HG03565 (cell line): Measurements from ENCODE around the gene LRP8.
A peak's percentile ranks its signal among the peaks of the same experiment; 100 is the strongest.
"Not testable (repeated sequence)": the region's sequence is repeated elsewhere in the genome, so short reads cannot be mapped to it uniquely, and the experiment has no call there.

Experiments
- ATAC-seq: cut with Tn5 transposase; IDR thresholded peaks from one replicate; pipeline ENCODE4 v1.9.1; 2021; ENCODE audit warnings: mild to moderate bottlenecking, moderate library complexity; ENCODE audit not compliant: unreplicated experiment

LRP8 gene

DNA sequence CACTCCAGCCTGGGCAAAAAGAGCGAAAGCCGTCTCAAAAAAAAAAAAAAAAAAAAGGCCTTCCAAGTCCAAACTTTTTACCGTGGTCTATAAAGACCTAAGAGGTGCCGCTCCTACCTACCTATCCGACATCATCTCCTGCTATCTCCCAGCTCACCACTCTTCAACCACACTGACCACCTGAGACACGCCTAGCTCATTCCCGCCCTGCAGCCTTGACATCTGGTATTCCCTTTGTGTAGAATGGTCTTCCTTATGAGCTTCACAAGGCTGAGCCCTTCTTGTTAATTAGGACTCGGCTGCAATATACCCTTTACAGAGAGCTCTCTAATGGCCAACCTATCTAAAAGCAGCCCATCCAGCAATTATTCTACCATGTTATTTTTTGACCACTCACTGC is 90.2 kb downstream of the LRP8 start:
- no peak for ATAC-seq

DNA sequence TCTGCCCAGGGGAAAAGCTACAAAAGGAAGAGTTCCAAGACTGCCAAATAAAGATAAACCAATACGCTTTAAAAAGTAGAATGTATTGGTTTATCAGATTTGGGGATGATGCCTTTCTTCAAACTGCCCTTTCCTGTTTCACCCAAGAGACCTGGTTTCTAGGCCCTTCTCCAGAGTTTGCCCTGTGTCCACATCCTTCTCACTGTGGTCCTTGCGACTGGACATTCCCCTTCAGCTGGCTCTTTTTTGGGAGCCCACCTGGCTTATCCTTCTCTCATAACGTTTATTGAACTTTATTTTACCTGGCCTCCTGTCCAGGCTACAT is 106.9 kb downstream of the LRP8 start:
- no peak for ATAC-seq

DNA sequence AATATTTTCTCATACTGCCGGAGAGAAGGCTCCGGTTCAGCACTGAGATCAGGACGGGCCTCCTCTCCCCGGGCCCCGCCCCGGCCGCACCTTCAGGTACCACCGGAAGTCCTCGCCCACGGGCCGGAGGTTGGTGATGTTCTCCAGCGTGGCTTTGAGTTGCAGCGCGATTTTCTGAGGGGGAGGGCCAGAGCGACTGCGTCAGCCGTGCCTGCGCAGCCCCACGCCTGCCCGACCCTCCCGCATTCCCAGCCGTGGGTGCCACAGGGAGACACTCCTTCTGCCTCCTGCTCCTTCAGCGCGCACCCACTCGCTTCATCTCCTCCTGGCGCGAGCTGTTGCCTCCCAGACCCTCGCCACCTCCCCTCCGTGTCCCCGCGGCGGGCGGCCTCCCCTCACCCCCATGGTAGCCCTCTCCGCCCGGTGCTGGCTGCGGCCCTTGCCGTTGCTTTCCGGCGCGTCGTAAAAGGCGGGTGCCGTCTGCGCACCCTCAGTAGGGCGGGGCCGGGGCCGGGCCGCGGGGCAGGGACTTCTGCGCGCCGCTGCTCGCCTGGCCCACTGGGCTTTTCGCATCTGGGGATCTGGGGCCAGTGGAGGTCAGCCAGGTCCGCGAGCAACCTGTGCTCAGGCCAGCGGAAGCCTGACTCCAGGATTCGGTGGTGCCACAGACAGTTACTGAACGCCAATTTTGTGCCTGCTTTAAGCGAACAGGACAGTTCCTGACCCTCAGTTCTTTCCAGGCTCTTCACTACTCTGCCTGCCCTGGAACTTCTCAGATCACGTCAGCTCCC is 107.5 kb downstream of the LRP8 start, which contains the start of gene CZIB:
Gene CZIB, minus strand, starts transcription at position 464 of the 791 bp plus-strand sequence. Its CDS starts 59 bp downstream, at position 405.
- ATAC-seq = peak; percentile 89

DNA sequence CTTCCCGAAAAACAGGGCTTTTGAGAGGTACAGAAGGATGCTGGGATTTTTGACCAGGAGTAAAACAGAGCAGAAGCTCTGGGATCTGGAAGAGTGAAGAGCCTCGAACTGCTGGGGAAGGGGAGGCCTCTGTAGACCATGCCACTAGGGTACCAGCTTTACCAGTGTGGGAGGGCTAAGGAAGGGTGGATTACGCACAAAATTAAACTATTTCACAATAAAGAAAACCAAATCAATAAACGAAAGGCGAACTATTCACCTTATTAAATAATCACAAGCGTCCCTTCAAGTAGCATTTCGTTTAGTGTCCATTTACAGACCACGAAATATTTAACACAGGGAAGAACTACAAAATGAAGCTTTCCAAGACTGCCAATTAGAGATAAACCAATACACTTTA is 108.2 kb downstream of the LRP8 start:
- ATAC-seq = no peak

DNA sequence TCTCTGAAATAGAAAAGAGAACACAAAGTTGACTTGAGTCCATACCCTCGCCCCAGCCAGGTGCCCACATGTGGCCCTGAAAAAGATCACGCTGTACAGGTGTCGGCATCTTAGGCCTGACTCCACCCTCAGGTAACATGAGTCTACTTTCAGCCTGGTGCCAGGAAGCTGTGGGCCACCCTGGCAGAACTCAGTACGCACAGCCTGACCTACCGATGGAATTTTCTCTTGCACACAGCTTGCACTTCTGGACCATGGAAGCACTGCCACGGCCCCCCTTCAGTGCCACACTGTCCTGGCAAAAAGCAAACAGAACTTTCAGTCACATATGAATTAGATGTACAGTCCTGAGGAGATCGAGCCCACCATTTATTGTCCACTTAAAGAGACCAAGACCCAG is 109.7 kb downstream of the LRP8 start:
- no peak for ATAC-seq

DNA sequence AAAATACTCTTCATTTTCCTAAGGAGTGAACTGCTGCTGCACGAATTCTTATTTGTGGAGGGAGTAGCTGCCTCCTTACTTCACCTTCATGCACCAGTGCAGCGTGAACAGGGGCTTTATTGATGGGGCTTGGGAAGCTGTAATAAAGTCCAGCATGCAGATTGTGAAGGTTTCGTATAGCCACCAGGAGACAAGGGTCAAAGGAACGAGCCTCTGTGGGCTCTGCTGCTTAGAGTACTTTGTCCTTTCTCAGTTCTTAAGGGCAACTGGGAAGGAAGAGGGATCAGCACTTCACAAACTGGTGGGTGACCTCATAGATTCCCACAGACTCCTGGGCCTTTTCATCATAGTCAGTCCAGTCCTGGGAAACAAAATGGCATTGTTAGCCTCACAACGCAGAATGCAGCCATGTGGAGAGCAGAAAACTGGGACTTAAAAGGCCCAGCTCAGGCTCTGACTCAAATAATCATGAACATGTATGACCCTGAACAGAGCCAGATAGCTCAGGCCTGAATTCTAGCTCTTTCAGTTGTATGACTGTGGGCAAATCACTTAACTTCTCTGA is 113.4 kb downstream of the LRP8 start:
- ATAC-seq = no peak

DNA sequence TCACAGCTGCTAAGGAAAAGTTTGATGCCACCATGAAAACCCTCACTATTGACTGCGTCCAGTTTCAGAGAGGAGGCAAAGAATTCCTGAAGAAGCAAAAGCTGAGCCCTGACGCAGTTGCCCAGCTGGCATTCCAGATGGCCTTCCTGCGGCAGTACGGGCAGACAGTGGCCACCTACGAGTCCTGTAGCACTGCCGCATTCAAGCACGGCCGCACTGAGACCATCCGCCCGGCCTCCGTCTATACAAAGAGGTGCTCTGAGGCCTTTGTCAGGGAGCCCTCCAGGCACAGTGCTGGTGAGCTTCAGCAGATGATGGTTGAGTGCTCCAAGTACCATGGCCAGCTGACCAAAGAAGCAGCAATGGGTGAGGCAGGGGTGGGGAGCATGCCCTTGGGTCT is 116.9 kb downstream of the LRP8 start:
- ATAC-seq = no peak

DNA sequence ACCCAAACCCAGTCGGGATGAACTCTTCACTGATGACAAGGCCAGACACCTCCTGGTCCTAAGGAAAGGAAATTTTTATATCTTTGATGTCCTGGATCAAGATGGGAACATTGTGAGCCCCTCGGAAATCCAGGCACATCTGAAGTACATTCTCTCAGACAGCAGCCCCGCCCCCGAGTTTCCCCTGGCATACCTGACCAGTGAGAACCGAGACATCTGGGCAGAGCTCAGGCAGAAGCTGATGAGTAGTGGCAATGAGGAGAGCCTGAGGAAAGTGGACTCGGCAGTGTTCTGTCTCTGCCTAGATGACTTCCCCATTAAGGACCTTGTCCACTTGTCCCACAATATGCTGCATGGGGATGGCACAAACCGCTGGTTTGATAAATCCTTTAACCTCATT is 117.5 kb downstream of the LRP8 start:
- no peak for ATAC-seq

DNA sequence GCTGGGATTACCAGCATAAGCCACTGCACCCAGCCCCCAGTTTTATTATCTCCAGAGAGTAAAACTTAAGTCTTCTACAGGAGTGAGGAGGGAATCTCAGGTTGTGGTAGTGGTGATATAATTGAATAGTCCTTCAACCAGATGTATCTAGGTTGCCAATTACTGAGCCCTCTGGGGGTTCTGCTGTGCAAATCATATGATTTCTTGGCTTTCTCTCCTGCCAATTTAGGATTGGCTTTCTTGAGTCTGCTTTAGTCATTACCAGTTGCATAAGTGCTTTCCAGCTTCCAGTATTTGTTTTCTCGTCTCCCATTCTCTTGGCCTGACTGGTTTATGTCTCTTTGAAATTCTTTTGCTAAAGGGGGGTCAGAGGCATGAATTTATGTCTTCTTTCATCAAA is 120.1 kb downstream of the LRP8 start:
- no peak for ATAC-seq

DNA sequence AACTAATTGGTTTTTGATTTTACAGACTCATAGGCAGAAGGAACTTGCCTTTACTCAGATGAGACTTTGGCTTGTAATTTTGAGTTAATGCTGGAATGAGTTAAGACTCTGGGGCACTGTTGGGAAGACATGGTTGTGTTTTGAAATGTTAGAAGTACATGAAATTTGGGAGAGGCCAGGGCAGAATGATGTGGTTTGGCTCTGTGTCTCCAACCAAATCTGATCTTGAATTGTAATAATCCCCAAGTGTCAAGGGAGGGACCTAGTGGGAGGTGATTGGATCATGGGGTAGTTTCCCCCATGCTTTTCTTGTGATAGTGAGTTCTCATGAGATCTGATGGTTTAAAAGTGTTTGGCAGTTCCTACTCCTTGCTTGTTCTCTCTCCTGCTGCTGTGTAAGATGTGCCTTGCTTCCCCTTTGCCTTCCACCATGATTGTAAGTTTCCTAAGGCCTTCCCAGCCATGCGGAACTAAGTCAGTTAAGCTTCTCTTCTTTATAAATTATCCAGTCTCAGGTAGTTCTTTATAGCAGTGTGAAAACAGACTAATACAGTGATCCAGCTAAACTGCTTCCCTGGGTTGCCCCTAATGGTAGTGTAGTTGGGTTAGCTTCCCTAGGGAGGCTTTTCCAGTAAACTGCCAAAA is 121.0 kb downstream of the LRP8 start:
- ATAC-seq = no peak

DNA sequence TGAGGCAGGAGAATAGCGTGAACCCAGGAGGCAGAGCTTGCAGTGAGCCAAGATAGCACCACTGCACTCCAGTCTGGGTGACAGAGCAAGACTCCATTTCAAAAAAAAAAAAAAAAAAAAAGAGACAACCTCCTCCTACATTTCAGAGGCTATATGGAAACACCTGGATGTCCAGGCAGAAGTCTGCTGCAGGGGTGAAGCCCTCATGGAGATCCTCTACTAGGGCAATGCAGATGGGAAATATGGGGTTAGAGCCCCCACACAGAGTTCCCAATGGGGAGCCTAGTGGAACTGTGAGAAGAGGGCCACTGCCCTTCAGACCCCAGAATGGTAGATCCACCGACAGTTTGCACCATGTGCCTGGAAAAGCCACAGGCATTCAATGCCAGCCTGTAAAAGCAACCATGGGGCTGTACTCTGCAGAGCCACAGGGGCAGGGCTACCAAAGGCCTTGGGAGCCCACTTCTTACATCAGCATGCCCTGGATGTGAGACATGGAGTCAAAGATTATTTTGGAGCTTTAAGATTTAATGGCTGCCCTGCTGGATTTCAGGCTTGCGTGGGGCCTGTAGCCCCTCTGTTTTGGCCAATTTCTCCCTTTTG is 121.7 kb downstream of the LRP8 start:
- ATAC-seq = not testable (repeated sequence)

DNA sequence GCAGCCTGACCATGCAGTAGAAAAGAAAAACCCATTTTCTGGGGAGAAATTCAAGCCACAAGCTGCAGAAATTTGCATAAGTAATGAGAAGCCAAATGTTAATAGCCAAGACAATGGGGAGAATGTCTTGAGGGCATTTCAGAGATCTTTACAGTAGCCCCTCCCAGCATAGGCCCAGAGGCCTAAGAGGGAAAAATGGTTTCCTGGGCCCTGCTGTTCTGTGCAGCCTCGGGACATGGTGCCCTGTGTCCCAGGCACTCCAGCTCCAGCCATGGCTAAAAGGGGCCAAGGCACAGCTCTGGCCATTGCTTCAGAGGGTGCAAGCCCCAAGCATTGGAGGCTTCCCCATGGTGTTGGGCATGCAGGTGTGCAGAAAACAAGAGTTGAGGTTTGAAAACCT is 122.4 kb downstream of the LRP8 start:
- ATAC-seq = not testable (repeated sequence)

DNA sequence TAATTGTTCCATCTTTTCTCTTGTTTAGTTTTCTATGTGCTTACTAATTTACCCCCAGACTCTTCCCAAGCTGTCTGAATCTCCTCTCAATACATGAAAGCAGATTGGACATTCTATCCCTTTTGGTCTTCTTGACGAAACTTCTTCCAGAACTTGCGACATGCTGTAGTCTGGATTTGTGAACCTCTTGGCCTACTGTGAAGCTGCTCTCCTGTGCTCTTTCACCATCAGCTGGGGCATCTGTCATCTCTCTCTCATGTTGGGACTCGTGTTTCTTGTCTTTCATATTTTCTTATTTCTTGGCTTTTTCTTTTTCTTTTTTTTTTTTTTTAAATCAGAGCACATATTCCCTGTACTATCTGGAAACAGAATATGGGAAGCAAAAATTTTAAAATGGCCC is 124.4 kb downstream of the LRP8 start:
- no peak for ATAC-seq

DNA sequence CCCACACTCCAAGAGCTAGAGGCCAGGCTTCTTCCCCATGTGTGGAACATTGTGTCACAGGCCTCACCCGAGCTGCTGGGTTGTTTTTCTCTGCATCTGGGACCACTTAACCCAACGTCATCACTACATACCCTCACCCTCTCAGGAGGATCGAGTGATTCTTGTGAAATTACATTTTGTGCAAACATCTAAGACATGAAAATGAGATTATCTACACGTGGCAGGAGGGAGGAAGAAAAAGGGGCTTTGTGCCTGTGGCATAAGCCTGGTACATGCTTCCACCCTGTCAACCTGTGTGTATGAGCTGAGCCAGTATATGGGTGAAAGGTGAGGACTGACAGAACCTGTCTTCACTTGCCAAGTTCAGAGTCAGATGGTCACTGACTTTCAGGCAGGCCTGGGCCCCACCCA is 129.6 kb downstream of the LRP8 start:
- no peak for ATAC-seq

DNA sequence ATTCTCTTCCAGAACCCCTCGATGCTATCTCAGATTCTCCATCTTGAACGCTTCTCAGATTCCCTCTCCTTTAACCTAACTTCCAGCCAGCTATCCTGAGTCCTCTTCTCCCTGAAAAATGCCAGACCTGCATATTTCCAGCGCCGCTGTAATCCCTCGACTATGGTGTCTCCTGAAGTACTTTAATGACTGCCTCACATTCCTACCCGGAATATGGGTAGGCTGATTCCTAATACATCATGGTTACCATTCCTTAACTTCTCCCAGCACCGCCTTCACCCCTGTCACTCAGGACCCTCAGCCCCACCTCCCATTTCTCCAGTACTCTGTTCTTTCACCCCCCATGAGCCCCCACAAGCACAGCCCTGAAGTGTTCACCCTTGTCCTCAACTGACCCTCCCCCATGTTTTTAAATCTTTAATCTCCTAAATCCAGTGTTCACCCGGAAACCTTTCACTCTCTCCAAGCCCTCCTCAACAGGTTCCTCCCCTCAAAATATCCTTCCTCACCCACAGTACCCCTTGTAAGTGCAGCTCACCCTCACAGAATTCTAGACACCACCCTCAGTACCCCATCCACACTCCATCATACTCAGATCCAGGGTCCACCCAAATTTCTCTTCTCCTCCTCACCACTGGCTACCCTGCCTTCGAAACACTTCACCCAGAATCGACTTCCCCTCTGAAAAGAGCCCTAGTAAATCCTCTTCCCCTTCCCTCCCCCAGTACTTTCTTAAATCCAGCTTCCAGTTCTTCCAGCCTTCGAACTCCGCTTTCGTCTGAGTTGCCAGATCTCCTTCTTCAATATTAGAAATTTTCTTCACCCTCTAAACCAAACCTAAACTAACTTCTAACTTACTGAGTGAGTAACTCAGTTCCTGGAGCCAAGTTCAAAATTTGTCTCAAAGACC is 130.3 kb downstream of the LRP8 start:
- ATAC-seq = no peak

DNA sequence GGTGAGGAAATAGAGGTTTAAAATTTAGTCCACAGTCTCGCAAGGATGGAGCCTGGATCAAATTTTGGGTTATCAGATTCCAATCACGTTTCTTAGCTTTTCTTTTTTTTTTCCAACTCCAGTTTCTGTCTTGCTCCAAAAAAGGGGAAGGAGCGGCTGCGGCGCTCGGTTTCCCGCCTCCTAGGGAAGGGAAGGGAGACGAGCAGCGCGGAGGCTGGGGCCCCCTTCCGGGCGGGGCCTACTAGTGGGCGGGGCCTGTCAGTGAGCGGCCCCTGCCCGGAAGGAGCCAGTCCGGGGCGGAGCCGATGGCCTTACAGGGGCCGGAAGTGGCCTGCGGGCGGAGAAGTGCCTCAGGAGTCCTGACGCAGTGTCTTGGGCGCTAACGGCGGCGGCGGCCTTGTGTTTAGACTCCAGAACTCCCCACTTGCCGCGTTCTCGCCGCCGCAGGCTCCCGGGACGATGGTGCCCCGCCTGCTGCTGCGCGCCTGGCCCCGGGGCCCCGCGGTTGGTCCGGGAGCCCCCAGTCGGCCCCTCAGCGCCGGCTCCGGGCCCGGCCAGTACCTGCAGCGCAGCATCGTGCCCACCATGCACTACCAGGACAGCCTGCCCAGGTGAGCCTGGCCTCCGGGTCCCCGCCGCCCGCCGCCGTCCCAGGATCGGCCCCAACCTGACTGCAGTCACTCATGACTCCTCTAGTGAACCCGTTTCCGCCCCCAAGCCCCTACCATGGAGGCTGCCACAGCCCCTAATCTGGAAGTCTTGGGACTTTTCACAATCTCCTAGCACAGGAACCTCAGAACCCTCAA is 131.2 kb downstream of the LRP8 start, which contains the start of gene CPT2:
Gene CPT2, plus strand, starts transcription at position 340 of the 806 bp plus-strand sequence. Its CDS starts 120 bp downstream, at position 460.
- peak; percentile 98 for ATAC-seq

DNA sequence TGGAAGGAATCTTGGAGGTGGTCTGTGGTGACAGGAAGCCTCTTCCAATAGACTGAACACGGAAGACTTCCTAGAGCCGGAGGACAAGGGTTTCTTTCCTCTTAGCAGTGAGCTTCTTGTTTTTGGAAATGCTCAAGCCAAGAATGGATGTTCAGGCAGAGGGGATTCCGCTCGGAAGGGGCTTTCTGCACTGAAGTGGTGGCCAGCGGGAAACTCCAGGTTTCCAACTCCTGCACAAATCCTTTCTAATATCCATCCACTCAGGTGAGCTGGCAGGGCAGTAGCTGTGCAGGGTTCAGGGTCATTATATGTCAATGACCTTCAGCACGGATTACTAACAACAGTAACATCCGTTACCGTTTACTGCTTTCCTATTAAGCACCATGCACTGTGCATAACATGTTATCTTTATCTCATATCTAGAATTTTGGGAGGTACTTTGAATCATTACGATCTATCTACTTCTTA is 131.8 kb downstream of the LRP8 start:
- no peak for ATAC-seq

DNA sequence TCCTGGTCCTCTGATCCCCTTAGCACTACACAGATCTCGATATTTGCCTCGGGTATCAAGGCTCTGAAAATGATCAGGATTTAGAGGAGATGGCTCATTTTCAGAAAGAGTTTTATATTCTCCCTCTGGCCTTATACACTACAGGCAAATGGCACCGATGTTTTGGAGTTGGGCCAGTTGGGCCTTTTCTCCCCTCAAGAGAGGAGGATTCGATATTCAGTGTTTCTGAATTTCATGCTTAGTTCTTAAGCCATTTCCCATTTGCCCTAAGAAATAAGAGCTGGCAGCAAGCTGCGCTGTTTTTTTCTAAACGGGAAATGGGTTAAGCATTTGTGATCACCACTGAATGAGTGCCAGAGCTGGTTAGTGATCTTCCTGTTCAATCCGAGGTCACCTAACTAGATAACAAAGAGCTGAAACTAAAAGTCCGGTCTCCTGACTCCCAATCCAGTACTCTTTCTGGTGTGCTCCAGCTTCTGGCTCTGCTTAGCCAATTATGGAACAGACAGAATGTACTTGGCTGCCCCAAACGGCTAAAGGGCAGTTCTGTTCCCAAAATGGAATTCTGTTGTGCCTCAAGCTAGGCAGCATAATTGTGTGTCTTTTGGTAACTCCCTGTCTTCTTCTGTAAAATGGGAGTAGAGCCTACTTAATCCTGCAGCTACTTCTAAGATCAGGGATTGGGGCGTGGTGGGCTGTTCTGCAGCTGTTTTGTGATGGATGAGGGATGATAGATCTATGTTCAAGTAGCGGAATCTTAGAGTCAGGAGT is 132.4 kb downstream of the LRP8 start:
- ATAC-seq = no peak
